Stomach smooth muscle (tissue), 2 donors: ENCODE data around the gene PHF19.

Source experiments
- H3K27ac ChIP-seq: one replicate; pipeline ENCODE4 v1.7.0; 2013; ENCODE audit warnings: mild to moderate bottlenecking, low read length, inconsistent platforms
- H3K27me3 ChIP-seq, 2 donors: one replicate each; pipeline ENCODE4 v1.7.0; 2013; ENCODE audit warnings: low read length in 2 of 2; ENCODE audit not compliant: insufficient read depth in 2 of 2, control insufficient read depth in 1 of 2
- H3K36me3 ChIP-seq, 2 donors: one replicate each; pipeline ENCODE4 v1.7.0; 2013; ENCODE audit warnings: low read length in 2 of 2; ENCODE audit not compliant: control insufficient read depth in 2 of 2, insufficient read depth in 2 of 2
- H3K4me1 ChIP-seq: one replicate; pipeline ENCODE4 v1.7.0; 2013; ENCODE audit warnings: low read length; ENCODE audit not compliant: control insufficient read depth, insufficient read depth
- H3K4me3 ChIP-seq, 2 donors: one replicate each; pipeline ENCODE4 v1.7.0; 2013; ENCODE audit warnings: low read length in 2 of 2
- H3K9ac ChIP-seq, 2 donors: one replicate each; pipeline ENCODE4 v1.7.0; 2013; ENCODE audit warnings: low read length in 2 of 2, mild to moderate bottlenecking in 1 of 2
- H3K9me3 ChIP-seq, 2 donors: one replicate each; pipeline ENCODE4 v1.7.0; 2013; ENCODE audit warnings: low read length in 2 of 2; ENCODE audit not compliant: control insufficient read depth in 2 of 2
- donor health status: healthy.
- donor health status: Pancreatic carcinoma.

Gene PHF19

GRCh38 chr9:120912958-120913646 lies 36.1 kb upstream of the PHF19 start:
- peaks cover 23% of the 10 kb centered on the region for H3K4me1 ChIP-seq
- H3K9ac ChIP-seq, result peak overlapping the region in 1 of 2 donors; percentile 13
- H3K9me3 ChIP-seq, result peaks cover 0 to 5% of the 10 kb centered on the region in 2 donors
- H3K27me3 ChIP-seq, result no peaks in the 10 kb centered on the region
- H3K36me3 ChIP-seq, result peaks cover 10 to 14% of the 10 kb centered on the region in 2 donors
- no peak overlapping the region for H3K4me3 ChIP-seq
- no peak overlapping the region for H3K27ac ChIP-seq

DNA sequence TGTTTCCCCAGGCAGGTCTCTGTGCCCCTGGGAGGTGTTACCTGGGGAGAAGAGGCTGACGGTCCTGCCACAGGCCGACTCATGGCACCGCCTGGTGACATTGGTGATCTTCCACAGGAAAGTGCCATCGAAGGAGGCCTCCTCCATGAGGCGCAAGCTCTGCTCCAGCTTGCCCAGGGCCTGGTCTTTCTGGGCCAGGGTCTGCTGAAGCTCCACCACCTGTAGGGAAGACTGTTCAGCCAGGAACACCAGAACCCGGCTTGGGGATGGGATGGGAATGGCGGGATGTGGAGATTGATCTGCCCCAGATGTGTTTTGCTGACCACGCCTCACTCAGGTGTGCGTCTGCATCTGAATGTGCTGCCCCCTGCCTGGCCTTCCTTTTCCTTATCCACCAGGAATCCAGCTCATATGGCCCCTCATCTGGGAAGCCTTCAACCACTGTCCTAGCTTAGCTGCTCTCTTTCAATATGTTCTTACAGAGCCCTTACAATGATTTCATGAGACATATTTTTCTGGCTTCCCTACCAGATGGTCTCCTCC lies 34.4 kb upstream of the PHF19 start:
- Histone ChIP-seq H3K27ac (no peak overlapping the region), H3K36me3 (peaks cover 13 to 16% of the 10 kb centered on the region in 2 donors)

DNA sequence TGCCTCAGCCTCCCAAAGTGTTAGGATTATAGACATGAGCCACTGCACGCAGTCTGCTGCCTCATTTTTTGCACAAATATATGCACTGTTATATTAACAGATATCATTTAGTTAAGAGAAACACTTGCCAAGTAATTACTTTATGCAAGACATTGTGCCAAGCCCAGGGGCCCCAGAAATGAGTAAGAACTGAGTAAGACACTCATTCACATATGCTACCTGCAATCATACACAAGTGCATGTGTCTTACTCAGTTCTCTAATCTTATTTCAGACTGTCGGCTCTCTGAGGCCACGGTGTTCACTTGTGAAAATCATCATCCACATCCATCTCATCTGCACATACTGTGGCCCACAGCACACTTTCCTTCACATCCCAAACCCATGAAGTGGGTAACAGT lies 33.7 kb upstream of the PHF19 start:
- no peaks in the 10 kb centered on the region for H3K27me3 ChIP-seq
- H3K4me3 ChIP-seq, result no peak overlapping the region
- H3K9ac ChIP-seq, result no peak overlapping the region
- no peak overlapping the region for H3K27ac ChIP-seq
- H3K36me3 ChIP-seq, result peaks cover 13 to 16% of the 10 kb centered on the region in 2 donors
- H3K9me3 ChIP-seq, result no peaks in the 10 kb centered on the region
- peaks cover 11% of the 10 kb centered on the region for H3K4me1 ChIP-seq

More for the DNA sequence above, 34.4 kb upstream of the PHF19 start:
- no peaks in the 10 kb centered on the region for H3K9me3 ChIP-seq
- no peaks in the 10 kb centered on the region for H3K27me3 ChIP-seq
- no peak overlapping the region for H3K9ac ChIP-seq
- H3K4me3 ChIP-seq, result no peak overlapping the region
- H3K4me1 ChIP-seq, result peaks cover 14% of the 10 kb centered on the region

DNA sequence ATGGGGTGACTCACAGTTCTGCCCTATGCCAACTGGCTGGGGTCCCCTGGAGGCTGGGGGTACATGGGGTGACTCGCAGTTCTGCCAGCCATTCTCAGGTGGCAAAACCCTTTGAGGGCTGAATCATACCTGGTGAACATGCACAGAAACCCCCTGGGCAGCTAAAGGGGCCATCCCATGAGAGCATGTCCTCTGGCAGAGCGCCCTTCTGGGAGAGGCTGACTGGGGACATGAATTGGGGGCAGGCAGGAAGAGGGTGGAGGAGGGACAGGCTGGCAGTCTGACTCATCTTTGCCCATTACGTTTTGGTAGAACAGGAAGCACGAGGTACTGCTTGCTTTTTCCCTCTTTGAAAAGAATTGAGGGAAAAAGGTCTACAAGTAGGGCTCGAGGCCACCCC lies 32.9 kb upstream of the PHF19 start:
- H3K9me3 ChIP-seq, result no peaks in the 10 kb centered on the region
- no peak overlapping the region for H3K27ac ChIP-seq
- no peak overlapping the region for H3K4me3 ChIP-seq
- no peak overlapping the region for H3K9ac ChIP-seq
- peaks cover 11% of the 10 kb centered on the region for H3K4me1 ChIP-seq
- no peaks in the 10 kb centered on the region for H3K27me3 ChIP-seq
- peaks cover 15 to 16% of the 10 kb centered on the region in 2 donors for H3K36me3 ChIP-seq

DNA sequence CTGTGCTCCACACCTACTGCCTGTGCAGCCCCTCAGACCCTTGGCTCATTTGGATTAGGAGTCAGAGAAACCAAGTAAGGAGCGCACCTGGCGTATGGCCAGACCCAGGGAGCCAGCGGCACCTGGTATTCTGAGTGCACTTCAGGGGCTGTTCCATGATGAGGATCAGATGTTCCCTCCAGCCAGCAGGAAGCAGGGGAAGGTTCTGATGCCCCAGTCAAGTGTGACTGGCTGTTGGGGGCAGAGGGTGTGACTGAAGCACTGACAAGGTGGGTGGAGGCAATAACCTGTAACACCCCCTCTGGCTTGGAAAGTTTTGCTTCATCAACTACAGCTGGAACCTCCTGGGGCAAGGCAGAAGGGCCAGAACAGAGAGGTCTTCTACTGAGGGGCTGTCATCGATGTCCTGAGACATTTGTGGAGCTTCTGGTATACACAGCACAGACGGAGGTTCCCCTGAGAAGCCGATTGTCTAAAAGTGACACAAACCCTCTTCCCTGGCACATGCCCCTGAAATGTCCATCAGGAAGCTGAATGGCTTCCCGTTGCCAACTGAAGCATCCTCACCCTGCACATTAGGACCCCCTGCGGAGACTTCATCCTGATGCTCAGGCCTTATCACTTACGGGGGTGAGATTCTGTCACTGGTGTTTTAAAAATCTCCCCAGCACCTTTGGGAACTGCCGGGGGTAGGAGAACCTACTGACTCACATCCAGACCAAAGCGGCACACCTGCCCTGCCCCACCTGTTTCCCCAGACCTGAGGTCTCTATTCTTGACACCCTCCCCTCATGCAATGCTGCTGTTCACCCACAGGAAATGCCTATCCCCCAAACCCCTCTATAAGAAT lies 28.6 kb upstream of the PHF19 start:
- no peak overlapping the region for H3K27ac ChIP-seq
- no peak overlapping the region for H3K9ac ChIP-seq
- H3K9me3 ChIP-seq, result no peaks in the 10 kb centered on the region
- H3K4me1 ChIP-seq, result peaks cover 2% of the 10 kb centered on the region
- no peak overlapping the region for H3K4me3 ChIP-seq
- H3K27me3 ChIP-seq, result no peaks in the 10 kb centered on the region
- H3K36me3 ChIP-seq, result peaks cover 6 to 12% of the 10 kb centered on the region in 2 donors

DNA sequence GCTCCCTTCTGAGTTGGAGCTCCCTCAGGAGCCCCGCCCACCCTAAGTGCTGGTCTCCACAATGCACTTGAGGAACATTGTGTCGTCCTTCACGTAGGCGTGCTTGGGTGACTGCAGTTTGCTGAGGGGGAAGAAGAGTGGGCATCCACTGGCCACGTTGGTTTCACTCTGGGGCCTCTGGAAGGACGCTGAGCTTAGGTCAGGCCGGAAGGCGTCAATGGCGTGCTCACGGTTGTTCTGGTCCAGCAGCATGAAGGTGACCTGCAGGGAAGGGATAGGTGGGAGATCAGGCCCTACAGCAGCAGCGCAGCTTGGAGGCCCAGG lies 28.0 kb upstream of the PHF19 start:
- Histone ChIP-seq H3K36me3 (peaks cover 6 to 12% of the 10 kb centered on the region in 2 donors), H3K4me1 (peaks cover 2% of the 10 kb centered on the region), H3K9ac (no peak overlapping the region), H3K27ac (no peak overlapping the region), H3K27me3 (no peaks in the 10 kb centered on the region), H3K4me3 (no peak overlapping the region), H3K9me3 (no peaks in the 10 kb centered on the region)

- H3K27ac ChIP-seq, result no peak overlapping the region
- H3K4me3 ChIP-seq, result no peak overlapping the region
- H3K9me3 ChIP-seq, result no peaks in the 10 kb centered on the region
- H3K9ac ChIP-seq, result no peak overlapping the region
- peaks cover 6 to 11% of the 10 kb centered on the region in 2 donors for H3K36me3 ChIP-seq
- no peaks in the 10 kb centered on the region for H3K27me3 ChIP-seq
- H3K4me1 ChIP-seq, result no peaks in the 10 kb centered on the region
Measured at GRCh38 chr9:120904061-120904977, 27.3 kb upstream of the PHF19 start.

- Histone ChIP-seq H3K4me3 (no peak overlapping the region), H3K9ac (no peak overlapping the region), H3K27ac (no peak overlapping the region), H3K9me3 (no peaks in the 10 kb centered on the region), H3K4me1 (no peaks in the 10 kb centered on the region), H3K27me3 (no peaks in the 10 kb centered on the region), H3K36me3 (peaks cover 2 to 6% of the 10 kb centered on the region in 2 donors)
Measured at GRCh38 chr9:120902569-120903535, 25.9 kb upstream of the PHF19 start.

DNA sequence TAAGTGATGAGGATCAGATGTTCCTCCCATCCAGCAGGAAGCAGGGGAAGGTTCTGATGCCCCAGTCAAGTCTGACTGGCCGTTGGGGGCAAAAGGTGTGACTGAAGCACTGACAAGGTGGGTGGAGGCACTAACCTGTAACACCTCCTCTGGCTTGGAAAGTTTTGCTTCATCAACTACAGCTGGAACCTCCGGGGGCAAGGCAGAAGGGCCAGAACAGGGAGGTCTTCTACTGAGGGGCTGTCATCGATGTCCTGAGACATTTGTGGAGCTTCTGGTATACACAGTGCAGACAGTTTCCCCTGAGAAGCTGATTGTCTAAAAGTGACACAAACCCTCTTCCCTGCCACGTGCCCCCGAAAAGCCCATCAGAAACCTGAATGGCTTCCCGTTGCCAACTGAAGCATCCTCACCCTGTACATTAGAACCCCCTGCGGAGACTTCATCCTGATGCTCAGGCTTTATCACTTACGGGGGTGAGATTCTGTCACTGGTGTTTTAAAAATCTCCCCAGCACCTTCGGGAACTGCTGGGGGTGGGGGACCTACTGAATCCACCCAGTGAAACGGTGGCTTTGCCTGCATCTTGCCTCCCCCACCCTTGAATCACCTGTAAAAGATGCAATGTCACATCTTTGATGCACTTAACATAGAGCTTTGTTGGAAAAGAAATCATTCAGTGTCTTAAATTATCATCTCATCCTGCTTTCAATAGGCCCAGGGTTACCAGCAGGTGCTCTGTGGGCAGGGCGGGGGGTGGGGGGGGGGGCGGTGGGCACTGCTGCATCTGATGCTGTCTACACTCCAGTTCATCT lies 25.0 kb upstream of the PHF19 start:
- H3K36me3 ChIP-seq, result peaks cover 0 to 3% of the 10 kb centered on the region in 2 donors
- no peaks in the 10 kb centered on the region for H3K9me3 ChIP-seq
- H3K27me3 ChIP-seq, result no peaks in the 10 kb centered on the region
- H3K4me1 ChIP-seq, result peaks cover 3% of the 10 kb centered on the region
- no peak overlapping the region for H3K4me3 ChIP-seq
- no peak overlapping the region for H3K27ac ChIP-seq
- H3K9ac ChIP-seq, result no peak overlapping the region
